Activated CD8-positive, alpha-beta memory T cell treated with anti-CD3 and anti-CD28 coated beads, Interleukin-2, amount 50 U/mL, for 48 hours (primary cell): ENCODE measurements around the gene CA11.
"Not testable (repeated sequence)": the region's sequence is repeated elsewhere in the genome, so short reads cannot be mapped to it uniquely, and the experiment has no call there.

Source experiments
- DNase-seq: peaks from one replicate; pipeline ENCODE4 v3.0.0-alpha.2; 2020

The CA11 gene

GRCh38 chr19:48646001-48646721, at the start of gene CA11:
CA11 (minus strand) TSS chr19:48646187; CDS start chr19:48645632, 555 bp downstream.
- DNase-seq = peak; percentile 91

GRCh38 chr19:48693629-48694028, 47.6 kb upstream of the CA11 start:
- not testable (repeated sequence) for DNase-seq

GRCh38 chr19:48689449-48689848, 43.5 kb upstream of the CA11 start:
- DNase-seq = no peak

GRCh38 chr19:48687776-48688175, 41.8 kb upstream of the CA11 start:
- no peak for DNase-seq

- DNase-seq = not testable (repeated sequence)
Observed at GRCh38 chr19:48686637-48687036, 40.6 kb upstream of the CA11 start.

- DNase-seq = no peak
Observed at GRCh38 chr19:48686088-48686487, 40.1 kb upstream of the CA11 start.

- no peak for DNase-seq
Observed at GRCh38 chr19:48685583-48685982, 39.6 kb upstream of the CA11 start.

GRCh38 chr19:48683349-48683748, 37.4 kb upstream of the CA11 start:
- peak; percentile 62 for DNase-seq

- DNase-seq = no peak
Observed at GRCh38 chr19:48681127-48681470, 35.1 kb upstream of the CA11 start.

- DNase-seq = no peak
Observed at GRCh38 chr19:48680436-48681126, 34.6 kb upstream of the CA11 start.

- not testable (repeated sequence) for DNase-seq
Observed at GRCh38 chr19:48680006-48680405, 34.0 kb upstream of the CA11 start.

GRCh38 chr19:48678201-48678600, 32.2 kb upstream of the CA11 start:
- DNase-seq = no peak

- no peak for DNase-seq
Observed at GRCh38 chr19:48676887-48677286, 30.9 kb upstream of the CA11 start.

GRCh38 chr19:48676487-48676886, 30.5 kb upstream of the CA11 start:
- no peak for DNase-seq

- DNase-seq = peak; percentile 86
Observed at GRCh38 chr19:48674921-48675824, 29.2 kb upstream of the CA11 start.

- DNase-seq = no peak
Observed at GRCh38 chr19:48674216-48674809, 28.3 kb upstream of the CA11 start.

GRCh38 chr19:48673436-48674100, 27.6 kb upstream of the CA11 start:
- no peak for DNase-seq

GRCh38 chr19:48672994-48673393, 27.0 kb upstream of the CA11 start, which contains the start of gene NTN5:
NTN5 (minus strand) TSS chr19:48673017; CDS start chr19:48670986, 2,031 bp downstream.
- no peak for DNase-seq

GRCh38 chr19:48671446-48671995, 25.5 kb upstream of the CA11 start:
- DNase-seq = no peak

GRCh38 chr19:48670699-48671445, 24.9 kb upstream of the CA11 start:
- no peak for DNase-seq
